Subcutaneous adipose tissue (tissue), 4 donors: ENCODE measurements around the gene RPLP2. TPM values are rescaled to one million over a fixed set of nuclear protein-coding genes. Genes with fewer than 3 reads are reported as not detected.

Experiments
- CTCF ChIP-seq: fragments of 450-650 bp; IDR thresholded peaks from one replicate; pipeline ENCODE4 v1.5.1; 2016; ENCODE audit warnings: low read depth, mild to moderate bottlenecking, control low read depth, antibody characterized with exemption, moderate library complexity
- total RNA-seq, 4 donors: library from RNA; depleted of rRNA; stranded (reverse); fragments of >200 nt; gene quantifications; one replicate each; pipeline ENCODE4 v1.1.0, GENCODE V29; 2016

RPLP2 gene
- total RNA-seq, 4 donors from 2014 or later: 917 to 1,671 (median 1,426) TPM

GRCh38 chr11:783581-784015, 26.2 kb upstream of the RPLP2 start:
- no peak for TF ChIP-seq CTCF

DNA sequence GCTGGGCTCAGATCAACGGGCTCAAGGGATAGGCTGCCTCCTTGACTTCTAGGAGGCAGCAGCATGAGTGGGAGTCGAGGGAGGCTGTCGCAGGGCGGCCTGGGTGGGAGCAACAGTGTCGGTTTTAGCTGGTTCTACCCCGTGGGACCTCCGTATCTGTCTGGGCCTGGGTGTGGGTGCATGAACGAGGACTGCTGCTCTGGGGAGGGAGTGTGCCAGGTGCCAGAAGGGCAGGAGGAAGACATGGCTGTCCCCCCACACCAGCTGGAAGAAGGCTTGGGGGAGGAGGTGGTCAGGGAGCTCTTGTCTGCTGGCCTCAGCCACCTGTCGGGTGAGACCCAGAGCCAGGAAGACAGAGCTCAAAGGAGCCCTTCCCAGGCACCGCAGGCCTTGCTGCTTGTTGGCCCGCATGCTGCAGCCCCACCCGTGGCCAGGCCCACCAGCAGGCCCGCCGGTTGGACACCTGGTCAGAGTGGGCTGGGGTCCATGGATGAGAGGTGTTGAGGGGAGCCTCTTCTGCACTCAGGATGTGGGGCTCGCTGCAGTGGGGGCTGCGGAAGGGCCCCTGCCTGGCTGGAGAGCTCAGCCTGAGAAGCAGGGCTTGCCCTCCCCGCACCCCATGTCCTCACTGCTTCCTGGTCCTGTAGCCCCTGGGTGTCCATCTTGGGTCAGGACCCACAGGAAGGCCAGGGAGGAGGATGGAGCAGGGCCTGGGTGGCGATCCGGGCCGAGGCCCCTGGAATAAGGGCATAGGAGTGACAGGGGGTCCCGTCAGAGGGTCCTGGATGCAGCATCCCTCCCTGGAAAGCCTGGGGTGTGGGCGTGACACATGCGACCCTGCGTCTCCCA, 23.3 kb upstream of the RPLP2 start:
- no peak for TF ChIP-seq CTCF

- TF ChIP-seq CTCF: no peak
Observed at GRCh38 chr11:787084-787675, 22.6 kb upstream of the RPLP2 start.

- TF ChIP-seq CTCF: no peak
Observed at GRCh38 chr11:788009-788640, 21.6 kb upstream of the RPLP2 start.

GRCh38 chr11:788953-789940, 20.5 kb upstream of the RPLP2 start:
- TF ChIP-seq CTCF: no peak

DNA sequence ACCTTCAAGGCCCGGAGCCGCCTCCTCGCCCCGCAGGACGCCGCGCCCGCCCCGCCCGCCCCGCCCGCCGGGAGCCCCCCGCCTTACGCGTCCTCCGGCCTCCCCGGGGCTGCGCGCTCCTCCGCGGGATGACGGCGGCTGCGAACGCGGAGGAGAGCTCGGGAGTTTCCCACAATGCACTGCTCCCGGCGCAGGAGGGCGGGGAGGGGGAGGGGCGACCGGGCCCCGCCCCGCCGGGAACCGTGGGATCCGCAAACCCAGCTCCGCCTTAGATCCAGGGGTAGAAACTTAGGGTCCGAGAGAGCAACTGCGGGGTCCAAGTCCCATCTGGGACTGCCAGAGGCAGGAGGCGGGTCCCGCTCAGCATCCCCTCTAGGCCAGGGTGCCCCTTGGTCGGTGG, 19.8 kb upstream of the RPLP2 start, which contains the start of gene CEND1:
TSS of gene CEND1 (minus strand) at position 148 of the 400 bp plus-strand sequence. CDS start 1,514 bp downstream, outside the sequence.
- TF ChIP-seq CTCF: no peak
